ENCODE results near the gene VDAC2. TPM values are rescaled to one million over a fixed set of nuclear protein-coding genes. Genes with fewer than 3 reads are reported as not detected.
A peak's percentile ranks its signal among the peaks of the same experiment; 100 is the strongest.
"Not testable (repeated sequence)": the region's sequence is repeated elsewhere in the genome, so short reads cannot be mapped to it uniquely, and the experiment has no call there.

VDAC2 gene
- total and polyA plus RNA-seq, 2 experiments from 2014 or later: 167 to 190 TPM

- H3K4me2 ChIP-seq: no peak overlapping the region
- no peak overlapping the region for H3K27ac ChIP-seq
Measured at GRCh38 chr10:75189266-75190096, 21.1 kb upstream of the VDAC2 start.

GRCh38 chr10:75191821-75192568, 18.6 kb upstream of the VDAC2 start:
- Histone ChIP-seq H2AFZ (no peak overlapping the region), H3K27ac (peak overlapping the region; percentile 83), H3K9me2 (replicated peaks; ENCODE audit: insufficient read depth) (no peaks in the 10 kb centered on the region), H3K9me3 (ENCODE audit: low read depth) (no peaks in the 10 kb centered on the region), H4K20me1 (ENCODE audit: insufficient read depth, poor library complexity, severe bottlenecking) (no peaks in the 10 kb centered on the region), H3K4me3 (no peak overlapping the region), H3K36me3 (replicated peaks; ENCODE audit: insufficient read depth, low read depth) (no peaks in the 10 kb centered on the region), H3K4me1 (ENCODE audit: insufficient read depth) (peaks cover 17% of the 10 kb centered on the region), H3K79me2 (no peaks in the 10 kb centered on the region), H3K4me2 (peak overlapping the region; percentile 49), H3K27me3 (no peaks in the 10 kb centered on the region)
- WGBS (ENCODE audit: low lambda C conversion rate, missing lambda C conversion rate): 33% methylated on average over 10 of the region's 10 CpGs
- TF ChIP-seq EZH2phosphoT487 (IDR thresholded peaks at IDR 0.05; ENCODE audit: low read depth, severe bottlenecking, unreplicated experiment) (no peak), EZH2 (IDR thresholded peaks at IDR 0.05; ENCODE audit: borderline replicate concordance) (no peak), CTCF (IDR thresholded peaks at IDR 0.05; ENCODE audit: poor library complexity) (no peak)
- DNase-seq (ENCODE audit: low spot score): peak; percentile 85

More at GRCh38 chr10:75189266-75190096, 21.1 kb upstream of the VDAC2 start:
- TF ChIP-seq CTCF (IDR thresholded peaks at IDR 0.05; ENCODE audit: poor library complexity) (no peak), EZH2 (IDR thresholded peaks at IDR 0.05; ENCODE audit: borderline replicate concordance) (no peak), EZH2phosphoT487 (IDR thresholded peaks at IDR 0.05; ENCODE audit: low read depth, severe bottlenecking, unreplicated experiment) (no peak)
- 87% methylated on average over 12 of the region's 12 CpGs for WGBS (ENCODE audit: low lambda C conversion rate, missing lambda C conversion rate)
- Histone ChIP-seq H3K4me1 (ENCODE audit: insufficient read depth) (peaks cover 12% of the 10 kb centered on the region), H3K27me3 (no peaks in the 10 kb centered on the region), H3K4me3 (no peak overlapping the region), H3K36me3 (replicated peaks; ENCODE audit: insufficient read depth, low read depth) (no peaks in the 10 kb centered on the region), H4K20me1 (ENCODE audit: insufficient read depth, poor library complexity, severe bottlenecking) (no peaks in the 10 kb centered on the region), H3K9me2 (replicated peaks; ENCODE audit: insufficient read depth) (no peaks in the 10 kb centered on the region), H3K9me3 (ENCODE audit: low read depth) (no peaks in the 10 kb centered on the region), H3K79me2 (no peaks in the 10 kb centered on the region), H2AFZ (no peak overlapping the region)
- DNase-seq (ENCODE audit: low spot score): no peak

- H3K4me2 ChIP-seq; H3K4me3 ChIP-seq; H3K27me3 ChIP-seq; H3K9me3 ChIP-seq (ENCODE audit: low read depth); H4K20me1 ChIP-seq (ENCODE audit: insufficient read depth, poor library complexity, severe bottlenecking); H3K79me2 ChIP-seq; H3K9me2 ChIP-seq (replicated peaks; ENCODE audit: insufficient read depth); H3K36me3 ChIP-seq (replicated peaks; ENCODE audit: insufficient read depth, low read depth); DNase-seq (ENCODE audit: low spot score); H2AFZ ChIP-seq: not testable (repeated sequence)
- Histone ChIP-seq H3K4me1 (ENCODE audit: insufficient read depth) (peaks cover 17% of the 10 kb centered on the region), H3K27ac (peak overlapping the region; percentile 17)
- WGBS (ENCODE audit: low lambda C conversion rate, missing lambda C conversion rate): 95% methylated on average over 4 of the region's 4 CpGs
Measured at GRCh38 chr10:75194625-75195024, 16.0 kb upstream of the VDAC2 start.
